Measurements from ENCODE around the gene PLEKHA7. TPM values are rescaled to one million over a fixed set of nuclear protein-coding genes. Genes with fewer than 3 reads are reported as not detected.

The PLEKHA7 gene
- polyA plus RNA-seq, 6 donors from 2014 or later = 0.15 to 0.16 TPM; not detected in 4

Other genes starting within 250 kb of the PLEKHA7 start
- 1,000 to 10,000 TPM; 1,851 to 2,562 (median 2,352) TPM for gene RPS13, start 63.3 kb upstream of the PLEKHA7 start, polyA plus RNA-seq (ENCODE audit: low read depth in 6 of 6)
- 10 to 100 TPM in 5 of 6 donors, 1 to 10 TPM in 1; 6.0 to 14.2 (median 12.3) TPM for gene PIK3C2A, start 193.6 kb upstream of the PLEKHA7 start, polyA plus RNA-seq (ENCODE audit: low read depth in 6 of 6)